SK-N-SH (cell line): ENCODE measurements around the gene CABP4. TPM values are rescaled to one million over a fixed set of nuclear protein-coding genes. Genes with fewer than 3 reads are reported as not detected.

Experiments
- CTCF ChIA-PET: fragments of 300-600, 350-600 bp; formaldehyde crosslinking; extraction: SDS; loops from one replicate; lab custom pipeline; 2021; lab: Yijun Ruan, JAX
- POLR2A ChIA-PET: fragments of 350-600 bp; sonication (Branson Sonifier 250); formaldehyde crosslinking; extraction: SDS; loops from one replicate; lab custom pipeline; 2020; ENCODE audit warnings: antibody characterized with exemption, inconsistent platforms; lab: Yijun Ruan, JAX
- DNase-seq: peaks from one replicate; pipeline ENCODE4 v3.0.0; 2012
- H2AFZ ChIP-seq: fragments of 200-600 bp; sonication (generic); 2 replicates; pipeline ENCODE4 v1.8.1; 2016; ENCODE audit warnings: antibody characterized with exemption, mild to moderate bottlenecking, low read depth
- H3F3A ChIP-seq: fragments of 200-600 bp; sonication (generic); replicated peaks from 2 replicates; pipeline ENCODE3; 2016; ENCODE audit warnings: antibody characterized with exemption, mild to moderate bottlenecking; ENCODE audit not compliant: insufficient read depth
- H3K27ac ChIP-seq, 2 experiments: fragments of 200-500 bp in 1 of 2; fragments of 200-600 bp in 1 of 2; sonication (Bioruptor generic) in 1 of 2; sonication (generic), shearing (Covaris generic) in 1 of 2; 2 replicates each; pipeline versions ENCODE4 v1.5.1 to v1.6.1; 2014 to 2016; ENCODE audit warnings: low read depth in 2 of 2, inconsistent platforms in 1 of 2, low read length in 1 of 2, mild to moderate bottlenecking in 1 of 2, mixed read lengths in 1 of 2
- H3K27me3 ChIP-seq: fragments of 200-600 bp; sonication (generic), shearing (Covaris generic); 2 replicates; pipeline ENCODE4 v1.6.1; 2016; ENCODE audit warnings: mixed run types; ENCODE audit not compliant: insufficient read depth
- H3K36me3 ChIP-seq, 2 experiments: fragments of 200-500 bp in 1 of 2; fragments of 200-600 bp in 1 of 2; sonication (Bioruptor generic) in 1 of 2; sonication (generic) in 1 of 2; replicated peaks in 1 of 2; 2 replicates each; pipeline versions ENCODE3 to v1.5.1; 2014 to 2016; ENCODE audit warnings: low read length in 1 of 2, mild to moderate bottlenecking in 1 of 2; ENCODE audit not compliant: insufficient read depth in 2 of 2, control insufficient read depth in 1 of 2
- H3K4me1 ChIP-seq, 2 experiments: fragments of 200-500 bp in 1 of 2; fragments of 200-600 bp in 1 of 2; sonication (Bioruptor generic) in 1 of 2; sonication (generic), shearing (Covaris generic) in 1 of 2; 2 replicates each; pipeline versions ENCODE4 v1.5.1 to v1.6.1; 2014 to 2016; ENCODE audit warnings: low read depth in 1 of 2, low read length in 1 of 2, mixed run types in 1 of 2; ENCODE audit not compliant: insufficient read depth in 2 of 2, control insufficient read depth in 1 of 2
- H3K4me2 ChIP-seq: fragments of 200-600 bp; sonication (generic), shearing (Covaris generic); 2 replicates; pipeline ENCODE4 v1.6.1; 2017; ENCODE audit warnings: mixed run types
- H3K4me3 ChIP-seq, 2 experiments: fragments of 200-500 bp in 1 of 2; fragments of 200-600 bp in 1 of 2; sonication (Bioruptor generic) in 1 of 2; sonication (generic), shearing (Covaris generic) in 1 of 2; 2 replicates each; pipeline versions ENCODE4 v1.5.1 to v1.8.1; 2014 to 2016; ENCODE audit warnings: low read depth in 2 of 2, inconsistent platforms in 1 of 2, low read length in 1 of 2, mild to moderate bottlenecking in 1 of 2, mixed read lengths in 1 of 2, moderate library complexity in 1 of 2
- H3K79me2 ChIP-seq: fragments of 200-600 bp; sonication (generic); 2 replicates; pipeline ENCODE4 v1.8.1; 2017; ENCODE audit warnings: mild to moderate bottlenecking; ENCODE audit not compliant: insufficient read depth
- H3K9ac ChIP-seq: fragments of 200-600 bp; sonication (generic); 2 replicates; pipeline ENCODE4 v1.6.1; 2017; ENCODE audit warnings: mixed run types
- H3K9me2 ChIP-seq: fragments of 200-600 bp; sonication (generic); 2 replicates; pipeline ENCODE4 v1.6.1; 2017; ENCODE audit warnings: mixed run types
- H3K9me3 ChIP-seq: fragments of 200-600 bp; sonication (generic); 2 replicates; pipeline ENCODE4 v1.6.1; 2017; ENCODE audit warnings: mixed run types, mild to moderate bottlenecking, moderate library complexity
- H4K20me1 ChIP-seq: fragments of 200-600 bp; sonication (generic); 2 replicates; pipeline ENCODE4 v1.6.1; 2017; ENCODE audit warnings: mild to moderate bottlenecking, mixed run types; ENCODE audit not compliant: insufficient read depth
- CHD2 ChIP-seq: fragments of 150-350 bp; IDR thresholded peaks from 2 replicates; pipeline ENCODE4 v1.6.1; 2018; ENCODE audit warnings: low read length; ENCODE audit not compliant: partially characterized antibody
- ELF1 ChIP-seq: IDR thresholded peaks from 2 replicates; pipeline ENCODE4 v1.4.0; 2012
- EP300 ChIP-seq, 2 experiments: IDR thresholded peaks; 2 replicates each; pipeline versions ENCODE4 v1.4.0 to v1.6.1; 2012; ENCODE audit warnings: borderline replicate concordance in 1 of 2, low read depth in 1 of 2, low read length in 1 of 2
- EZH2phosphoT487 ChIP-seq: fragments of 200-600 bp; sonication (generic); IDR thresholded peaks from 2 replicates; pipeline ENCODE4 v1.6.1; 2017; ENCODE audit warnings: low read depth, mixed run types, mild to moderate bottlenecking, antibody characterized with exemption, moderate library complexity, borderline replicate concordance
- FOSL2 ChIP-seq: IDR thresholded peaks from 2 replicates; pipeline ENCODE4 v1.4.0; 2012; ENCODE audit warnings: low read depth, mild to moderate bottlenecking, moderate library complexity, borderline replicate concordance
- FOXJ3 ChIP-seq: sonication (generic); formaldehyde crosslinking; IDR thresholded peaks from 2 replicates; pipeline ENCODE4 v1.5.1; 2020; ENCODE audit warnings: mild to moderate bottlenecking, missing genetic modification reagents
- FOXM1 ChIP-seq: IDR thresholded peaks from 2 replicates; pipeline ENCODE4 v1.4.0; 2012; ENCODE audit warnings: low read depth, mild to moderate bottlenecking
- GABPA ChIP-seq: IDR thresholded peaks from 2 replicates; pipeline ENCODE4 v1.4.0; 2012; ENCODE audit warnings: low read depth, mild to moderate bottlenecking
- GATA2 ChIP-seq: sonication (generic); formaldehyde crosslinking; IDR thresholded peaks from 2 replicates; pipeline ENCODE4 v1.5.0; 2020; ENCODE audit warnings: mild to moderate bottlenecking, missing genetic modification reagents
- JUND ChIP-seq: IDR thresholded peaks from 2 replicates; pipeline ENCODE4 v1.4.0; 2012
- MEF2A ChIP-seq: IDR thresholded peaks from 2 replicates; pipeline ENCODE4 v1.4.0; 2012; ENCODE audit warnings: low read depth, borderline replicate concordance
- NRF1 ChIP-seq: IDR thresholded peaks from 2 replicates; pipeline ENCODE4 v1.6.1; 2012; ENCODE audit warnings: low read depth, mild to moderate bottlenecking, low read length
- RAD21 ChIP-seq: IDR thresholded peaks from 2 replicates; pipeline ENCODE4 v1.6.1; 2012; ENCODE audit warnings: mild to moderate bottlenecking, low read length
- RCOR1 ChIP-seq: fragments of 150-350 bp; IDR thresholded peaks from 2 replicates; pipeline ENCODE4 v1.6.1; 2017; ENCODE audit warnings: antibody characterized with exemption, low read length
- RFX5 ChIP-seq: IDR thresholded peaks from 2 replicates; pipeline ENCODE4 v1.6.1; 2012; ENCODE audit warnings: mild to moderate bottlenecking, improper control_type of control experiment, low read length
- SMC3 ChIP-seq: IDR thresholded peaks from 2 replicates; pipeline ENCODE4 v1.6.1; 2012; ENCODE audit warnings: low read depth, low read length, improper control_type of control experiment
- TAF1 ChIP-seq: IDR thresholded peaks from 2 replicates; pipeline ENCODE4 v1.6.1; 2012; ENCODE audit warnings: low read depth, mild to moderate bottlenecking, low read length, moderate library complexity, borderline replicate concordance
- TCF12 ChIP-seq: IDR thresholded peaks from 2 replicates; pipeline ENCODE4 v1.4.0; 2012
- TEAD4 ChIP-seq: IDR thresholded peaks from 2 replicates; pipeline ENCODE4 v1.4.0; 2012; ENCODE audit warnings: mild to moderate bottlenecking, borderline replicate concordance; ENCODE audit not compliant: insufficient read depth
- WGBS: methylation state at CpG from one replicate; pipeline ENCODE4 v1.1.6; 2017; ENCODE audit warnings: low lambda C conversion rate; 5-methylcytosine and 5-hydroxymethylcytosine counted together
- polyA plus RNA-seq, 3 experiments: library from polyadenylated mRNA; depleted of rRNA; stranded (reverse); fragments of >200 nt; gene quantifications; 2 replicates each; pipeline ENCODE4 v1.2.3, GENCODE V29; 2012
- TF ChIP-seq, protein P1 (sequence below): IDR thresholded peaks from 2 replicates; pipeline ENCODE4 v1.4.0; 2012; ENCODE audit warnings: low read depth, borderline replicate concordance
- TF ChIP-seq, protein P2 (sequence below): IDR thresholded peaks from 2 replicates; pipeline ENCODE4 v1.4.0; 2012; ENCODE audit warnings: low read depth, borderline replicate concordance
- TF ChIP-seq, protein P3 (sequence below): fragments of 200-600 bp; sonication (generic); IDR thresholded peaks from 2 replicates; pipeline ENCODE4 v1.6.1; 2017; ENCODE audit warnings: antibody characterized with exemption, mild to moderate bottlenecking, moderate library complexity
- TF ChIP-seq, protein P4 (sequence below): IDR thresholded peaks from 2 replicates; pipeline ENCODE4 v1.6.1; 2012; ENCODE audit warnings: mild to moderate bottlenecking, low read depth, low read length, moderate library complexity

CABP4 gene
- polyA plus RNA-seq, 1 of the 3 experiments (the other 2 are of a cell fraction): not detected

DNA sequence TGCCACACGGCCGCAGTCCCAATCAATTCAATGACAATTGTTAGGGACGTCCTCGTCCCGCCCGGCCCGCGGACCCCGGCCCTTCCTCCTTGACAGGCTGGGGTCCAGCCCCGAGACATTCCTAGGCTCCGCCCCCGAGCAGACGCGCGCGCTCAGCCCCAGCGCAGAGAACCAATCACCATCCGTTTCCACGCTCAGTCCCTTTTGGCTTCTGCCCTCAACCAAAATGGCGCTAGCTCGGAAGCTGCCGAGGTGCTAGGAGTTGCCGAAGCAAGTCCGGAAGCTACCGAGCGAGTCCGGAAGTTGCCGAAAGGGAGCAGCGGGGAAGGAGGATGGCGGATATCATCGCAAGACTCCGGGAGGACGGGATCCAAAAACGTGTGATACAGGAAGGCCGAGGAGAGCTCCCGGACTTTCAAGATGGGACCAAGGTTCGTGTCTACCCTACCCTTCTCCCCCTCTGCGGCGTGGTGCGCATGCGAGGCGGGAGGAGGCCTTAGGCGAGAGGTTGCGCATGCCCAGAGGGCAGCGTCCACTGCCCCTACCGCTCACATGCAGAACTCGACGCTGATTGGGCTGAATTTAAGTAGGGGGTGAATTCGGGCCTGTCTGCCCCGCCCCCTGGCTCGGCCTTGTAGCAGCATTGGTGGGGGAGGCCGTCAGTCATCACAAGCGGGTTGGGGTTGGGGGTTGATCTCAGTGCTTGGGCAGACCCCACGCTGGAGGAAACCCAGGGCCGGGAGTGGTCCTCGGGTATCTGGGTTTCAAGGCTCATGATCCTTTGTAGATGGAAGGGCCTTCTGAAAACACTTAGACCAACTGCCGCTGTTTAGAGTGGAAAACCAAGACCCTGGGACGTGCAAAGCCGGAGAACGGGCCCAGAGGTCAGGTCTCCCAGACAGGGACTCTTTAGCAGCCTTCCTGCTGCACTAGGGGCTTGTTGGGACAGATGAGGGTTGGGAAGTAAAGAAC lies 28.0 kb downstream of the CABP4 start, which contains the start of gene AIP:
Gene AIP (plus strand): TSS at position 200 of the 972 bp plus-strand sequence. CDS start 133 bp downstream, at position 333.
- H3K9ac ChIP-seq: peak within 1 kb of the TSS; percentile 55
- peak within 1 kb of the TSS; percentile 54 to 62 for H3K4me3 ChIP-seq
- peaks cover 25% of the 10 kb centered on the region for H3K79me2 ChIP-seq
- 17% methylated on average over 40 of the region's 60 CpGs for WGBS
- no peaks in the 10 kb centered on the region for H3K9me2 ChIP-seq
- H4K20me1 ChIP-seq: no peaks in the 10 kb centered on the region
- ChIA-PET POLR2A (interaction anchor here (0.8 to 1.4 kb wide), 2 partner anchors 14 to 91 kb away, joined by 3 to 6 read pairs; partner anchors contain the start of genes RAD9A and TMEM134), CTCF (interaction anchor here (0.8 kb wide), 1 partner anchor 132 kb away, joined by 3 read pairs; no protein-coding TSS in a partner anchor)
- peaks cover 7% of the 10 kb centered on the region for H3F3A ChIP-seq
- DNase-seq: peak; percentile 98
- H3K9me3 ChIP-seq: no peaks in the 10 kb centered on the region
- H3K4me1 ChIP-seq: peaks cover 6 to 17% of the 10 kb centered on the region in 2 experiments; a peak in 3 of 4 replicates
- peak within 1 kb of the TSS; percentile 99 for H2AFZ ChIP-seq
- peaks cover 0 to 6% of the 10 kb centered on the region in 2 experiments for H3K36me3 ChIP-seq
- no peaks in the 10 kb centered on the region; the same call in 1 of the 2 replicates for H3K27me3 ChIP-seq
- H3K27ac ChIP-seq: peak within 1 kb of the TSS; percentile 65 to 87
- H3K4me2 ChIP-seq: peak within 1 kb of the TSS; percentile 79
- TF ChIP-seq TAF1 (peak; percentile 92), EZH2phosphoT487 (no peak), GABPA (peak; percentile 59), ELF1 (peak; percentile 78), MEF2A (no peak), TCF12 (no peak), FOSL2 (no peak), JUND (no peak), EP300 (IDR thresholded peaks at IDR 0.05; ENCODE audit: borderline replicate concordance in 1 of 2, low read depth in 1 of 2, low read length in 1 of 2) (no peak), GATA2 (CRISPR knock-in tag) (no peak), TEAD4 (no peak), CHD2 (no peak), RCOR1 (no peak), RAD21 (no peak), SMC3 (no peak), FOXM1 (no peak), FOXJ3 (no peak), NRF1 (peak; percentile 91), RFX5 (0 out of 2 replicates have a peak, but pooled peaks have one; percentile 22)
- TF ChIP-seq, protein P1, sequence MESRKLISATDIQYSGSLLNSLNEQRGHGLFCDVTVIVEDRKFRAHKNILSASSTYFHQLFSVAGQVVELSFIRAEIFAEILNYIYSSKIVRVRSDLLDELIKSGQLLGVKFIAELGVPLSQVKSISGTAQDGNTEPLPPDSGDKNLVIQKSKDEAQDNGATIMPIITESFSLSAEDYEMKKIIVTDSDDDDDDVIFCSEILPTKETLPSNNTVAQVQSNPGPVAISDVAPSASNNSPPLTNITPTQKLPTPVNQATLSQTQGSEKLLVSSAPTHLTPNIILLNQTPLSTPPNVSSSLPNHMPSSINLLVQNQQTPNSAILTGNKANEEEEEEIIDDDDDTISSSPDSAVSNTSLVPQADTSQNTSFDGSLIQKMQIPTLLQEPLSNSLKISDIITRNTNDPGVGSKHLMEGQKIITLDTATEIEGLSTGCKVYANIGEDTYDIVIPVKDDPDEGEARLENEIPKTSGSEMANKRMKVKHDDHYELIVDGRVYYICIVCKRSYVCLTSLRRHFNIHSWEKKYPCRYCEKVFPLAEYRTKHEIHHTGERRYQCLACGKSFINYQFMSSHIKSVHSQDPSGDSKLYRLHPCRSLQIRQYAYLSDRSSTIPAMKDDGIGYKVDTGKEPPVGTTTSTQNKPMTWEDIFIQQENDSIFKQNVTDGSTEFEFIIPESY: no peak
- TF ChIP-seq, protein P2, sequence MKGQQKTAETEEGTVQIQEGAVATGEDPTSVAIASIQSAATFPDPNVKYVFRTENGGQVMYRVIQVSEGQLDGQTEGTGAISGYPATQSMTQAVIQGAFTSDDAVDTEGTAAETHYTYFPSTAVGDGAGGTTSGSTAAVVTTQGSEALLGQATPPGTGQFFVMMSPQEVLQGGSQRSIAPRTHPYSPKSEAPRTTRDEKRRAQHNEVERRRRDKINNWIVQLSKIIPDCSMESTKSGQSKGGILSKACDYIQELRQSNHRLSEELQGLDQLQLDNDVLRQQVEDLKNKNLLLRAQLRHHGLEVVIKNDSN: no peak
- TF ChIP-seq, protein P3, sequence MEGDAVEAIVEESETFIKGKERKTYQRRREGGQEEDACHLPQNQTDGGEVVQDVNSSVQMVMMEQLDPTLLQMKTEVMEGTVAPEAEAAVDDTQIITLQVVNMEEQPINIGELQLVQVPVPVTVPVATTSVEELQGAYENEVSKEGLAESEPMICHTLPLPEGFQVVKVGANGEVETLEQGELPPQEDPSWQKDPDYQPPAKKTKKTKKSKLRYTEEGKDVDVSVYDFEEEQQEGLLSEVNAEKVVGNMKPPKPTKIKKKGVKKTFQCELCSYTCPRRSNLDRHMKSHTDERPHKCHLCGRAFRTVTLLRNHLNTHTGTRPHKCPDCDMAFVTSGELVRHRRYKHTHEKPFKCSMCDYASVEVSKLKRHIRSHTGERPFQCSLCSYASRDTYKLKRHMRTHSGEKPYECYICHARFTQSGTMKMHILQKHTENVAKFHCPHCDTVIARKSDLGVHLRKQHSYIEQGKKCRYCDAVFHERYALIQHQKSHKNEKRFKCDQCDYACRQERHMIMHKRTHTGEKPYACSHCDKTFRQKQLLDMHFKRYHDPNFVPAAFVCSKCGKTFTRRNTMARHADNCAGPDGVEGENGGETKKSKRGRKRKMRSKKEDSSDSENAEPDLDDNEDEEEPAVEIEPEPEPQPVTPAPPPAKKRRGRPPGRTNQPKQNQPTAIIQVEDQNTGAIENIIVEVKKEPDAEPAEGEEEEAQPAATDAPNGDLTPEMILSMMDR: no peak
- TF ChIP-seq, protein P4, sequence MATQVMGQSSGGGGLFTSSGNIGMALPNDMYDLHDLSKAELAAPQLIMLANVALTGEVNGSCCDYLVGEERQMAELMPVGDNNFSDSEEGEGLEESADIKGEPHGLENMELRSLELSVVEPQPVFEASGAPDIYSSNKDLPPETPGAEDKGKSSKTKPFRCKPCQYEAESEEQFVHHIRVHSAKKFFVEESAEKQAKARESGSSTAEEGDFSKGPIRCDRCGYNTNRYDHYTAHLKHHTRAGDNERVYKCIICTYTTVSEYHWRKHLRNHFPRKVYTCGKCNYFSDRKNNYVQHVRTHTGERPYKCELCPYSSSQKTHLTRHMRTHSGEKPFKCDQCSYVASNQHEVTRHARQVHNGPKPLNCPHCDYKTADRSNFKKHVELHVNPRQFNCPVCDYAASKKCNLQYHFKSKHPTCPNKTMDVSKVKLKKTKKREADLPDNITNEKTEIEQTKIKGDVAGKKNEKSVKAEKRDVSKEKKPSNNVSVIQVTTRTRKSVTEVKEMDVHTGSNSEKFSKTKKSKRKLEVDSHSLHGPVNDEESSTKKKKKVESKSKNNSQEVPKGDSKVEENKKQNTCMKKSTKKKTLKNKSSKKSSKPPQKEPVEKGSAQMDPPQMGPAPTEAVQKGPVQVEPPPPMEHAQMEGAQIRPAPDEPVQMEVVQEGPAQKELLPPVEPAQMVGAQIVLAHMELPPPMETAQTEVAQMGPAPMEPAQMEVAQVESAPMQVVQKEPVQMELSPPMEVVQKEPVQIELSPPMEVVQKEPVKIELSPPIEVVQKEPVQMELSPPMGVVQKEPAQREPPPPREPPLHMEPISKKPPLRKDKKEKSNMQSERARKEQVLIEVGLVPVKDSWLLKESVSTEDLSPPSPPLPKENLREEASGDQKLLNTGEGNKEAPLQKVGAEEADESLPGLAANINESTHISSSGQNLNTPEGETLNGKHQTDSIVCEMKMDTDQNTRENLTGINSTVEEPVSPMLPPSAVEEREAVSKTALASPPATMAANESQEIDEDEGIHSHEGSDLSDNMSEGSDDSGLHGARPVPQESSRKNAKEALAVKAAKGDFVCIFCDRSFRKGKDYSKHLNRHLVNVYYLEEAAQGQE: no peak
